Dermis microvascular lymphatic vessel endothelial cell (primary cell): ENCODE results near the gene GUCA2B. TPM values are rescaled to one million over a fixed set of nuclear protein-coding genes. Genes with fewer than 3 reads are reported as not detected.

Experiments
- DNase-seq, 2 donors: peaks; one replicate each; pipeline versions ENCODE4 v3.0.0 to v3.0.0-alpha.2; 2010; ENCODE audit warnings: low read depth in 2 of 2
- total RNA-seq: library from RNA; depleted of rRNA; stranded (reverse); fragments of >200 nt; gene quantifications from 2 replicates; pipeline ENCODE4 v1.2.1, GENCODE V29; 2014

GUCA2B gene
- total RNA-seq, 1 donor from 2014 or later = not detected

DNA sequence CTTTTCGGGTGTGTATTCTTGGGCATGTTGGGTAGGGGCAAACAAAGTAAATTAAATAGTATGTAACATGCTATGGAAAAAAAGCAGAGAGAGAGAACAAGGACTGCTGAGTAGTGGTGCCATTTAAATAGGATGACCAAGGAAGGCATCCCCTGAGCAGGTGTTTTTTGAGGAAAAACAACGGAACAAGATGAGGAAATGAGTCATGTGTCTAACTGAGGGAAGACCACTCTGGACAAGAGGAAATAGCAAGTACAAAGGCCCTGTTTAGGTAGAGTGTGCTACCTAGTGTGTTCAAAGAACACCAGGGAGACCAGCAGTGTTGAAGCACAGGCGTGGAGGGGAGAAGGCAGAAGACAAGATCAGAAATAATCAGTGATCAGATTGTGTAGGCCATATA lies 31.4 kb downstream of the GUCA2B start:
- peak in 1 of 2 donors; percentile 53 for DNase-seq

DNA sequence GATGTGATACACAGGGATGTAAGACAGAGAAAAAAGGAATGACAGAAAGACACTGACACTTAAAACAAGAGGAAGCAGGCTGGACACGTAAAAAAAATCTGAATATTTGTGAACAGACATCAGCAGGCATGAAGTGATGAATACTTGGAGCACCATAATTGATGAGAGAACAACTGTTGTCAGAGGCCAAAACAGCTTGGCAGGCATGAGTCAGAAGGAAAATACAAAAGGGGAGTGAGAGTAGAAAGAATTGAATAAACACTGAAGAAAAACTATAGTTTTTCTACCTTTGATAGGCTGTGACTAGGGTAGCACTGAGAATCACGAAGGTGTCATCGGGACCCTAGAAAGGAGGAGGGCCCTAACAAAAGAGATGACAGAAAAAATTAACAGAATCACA lies 32.9 kb downstream of the GUCA2B start:
- peak in 1 of 2 donors; percentile 86 for DNase-seq

DNA sequence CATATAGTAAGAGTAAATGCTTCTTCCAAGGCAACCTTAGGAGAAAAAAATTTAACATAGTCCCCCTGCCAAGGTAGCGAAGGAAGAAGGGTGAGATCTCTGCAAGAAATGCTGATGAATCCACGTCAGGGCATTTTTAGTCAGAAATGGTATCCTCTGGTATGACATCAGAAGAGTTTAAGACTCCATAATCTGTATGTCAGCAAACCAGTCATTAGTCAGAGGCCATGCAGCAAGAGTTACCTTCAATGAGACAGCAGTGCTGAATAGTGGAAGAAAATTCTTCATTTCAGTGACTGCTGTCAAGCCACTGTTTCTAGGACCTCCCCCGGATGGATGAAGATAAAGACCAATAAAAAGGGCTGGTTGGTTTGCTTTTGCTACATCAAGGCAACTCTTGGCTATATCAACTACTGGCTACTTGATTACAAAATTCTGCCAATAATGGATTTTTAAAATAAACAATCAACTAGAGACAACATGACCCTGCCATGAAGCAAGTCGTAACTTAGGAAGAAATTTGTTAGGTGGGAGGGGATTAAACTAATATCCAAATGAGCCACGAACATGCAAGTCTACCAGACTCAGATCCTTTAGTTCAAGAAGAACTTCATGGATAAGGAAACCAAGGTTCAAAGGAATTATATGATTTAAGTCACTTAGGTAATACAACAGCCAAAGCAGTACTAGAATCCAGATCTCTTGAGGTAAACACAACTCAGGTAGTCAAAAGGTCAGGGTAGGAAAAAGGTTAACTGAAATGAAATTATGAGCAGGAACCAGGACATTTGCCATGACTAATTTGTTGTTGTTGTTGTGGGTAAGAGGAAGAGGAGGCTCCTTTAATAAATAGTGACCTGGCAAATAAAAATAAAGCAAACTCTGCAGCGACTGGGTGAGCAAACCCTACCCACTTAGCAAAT lies 37.0 kb downstream of the GUCA2B start:
- no peak for DNase-seq

DNA sequence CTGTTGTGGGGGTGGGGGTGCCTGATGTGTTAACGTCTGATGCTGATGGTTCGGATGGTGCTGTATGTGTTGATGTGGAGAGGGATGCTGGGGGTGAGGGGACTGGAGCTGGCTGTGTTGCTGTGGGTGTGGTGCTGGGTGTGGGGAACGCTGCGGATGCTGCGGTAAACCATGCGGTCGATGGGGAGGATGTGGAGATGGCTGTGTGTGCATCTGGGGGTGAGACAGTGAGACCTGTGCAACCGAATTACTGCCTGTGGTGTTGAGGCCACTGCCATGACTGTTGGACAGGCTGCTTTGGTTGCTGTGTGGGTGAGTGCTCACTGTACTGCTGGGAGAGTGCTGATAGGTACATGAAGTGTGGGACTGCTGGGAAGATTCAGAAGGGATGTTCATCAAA lies 38.1 kb downstream of the GUCA2B start:
- no peak for DNase-seq

DNA sequence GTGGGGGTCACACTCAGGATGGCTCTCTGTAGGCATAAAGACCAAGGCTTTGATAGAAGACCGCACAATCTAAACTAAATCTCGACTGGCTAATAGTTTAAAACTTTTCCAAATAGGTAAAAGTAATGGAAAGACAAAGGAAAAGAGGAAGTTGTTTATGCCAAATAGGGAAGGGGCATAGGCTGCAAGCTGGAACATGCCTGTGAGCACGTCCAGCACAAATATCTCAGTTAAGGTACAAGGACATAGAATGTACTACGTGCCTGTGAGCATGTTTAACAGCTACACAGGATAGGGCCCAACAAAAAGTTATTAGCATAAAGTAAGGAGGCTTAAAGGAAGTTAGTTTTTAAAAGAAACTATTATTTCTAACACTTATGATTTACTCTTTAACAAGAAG lies 38.9 kb downstream of the GUCA2B start:
- DNase-seq = no peak

DNA sequence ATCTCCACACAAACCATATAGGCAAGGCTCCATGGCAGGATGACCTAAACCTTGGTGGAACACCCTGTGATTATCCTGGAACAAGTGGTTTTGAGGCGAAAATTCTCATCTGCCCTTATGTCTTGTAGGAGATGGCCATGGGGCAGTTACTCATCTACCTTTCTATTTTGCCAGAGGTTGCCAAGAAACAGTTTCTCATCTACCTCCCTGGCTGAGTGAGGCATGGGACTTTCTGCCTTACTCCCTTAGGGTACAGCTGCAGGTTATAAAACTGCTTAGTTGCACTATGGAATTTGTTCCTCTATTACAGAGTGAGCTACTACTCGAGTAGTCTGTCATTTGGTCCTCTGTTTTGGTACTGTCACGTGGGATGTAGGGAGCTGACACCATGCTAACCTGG lies 42.6 kb downstream of the GUCA2B start:
- DNase-seq = no peak

DNA sequence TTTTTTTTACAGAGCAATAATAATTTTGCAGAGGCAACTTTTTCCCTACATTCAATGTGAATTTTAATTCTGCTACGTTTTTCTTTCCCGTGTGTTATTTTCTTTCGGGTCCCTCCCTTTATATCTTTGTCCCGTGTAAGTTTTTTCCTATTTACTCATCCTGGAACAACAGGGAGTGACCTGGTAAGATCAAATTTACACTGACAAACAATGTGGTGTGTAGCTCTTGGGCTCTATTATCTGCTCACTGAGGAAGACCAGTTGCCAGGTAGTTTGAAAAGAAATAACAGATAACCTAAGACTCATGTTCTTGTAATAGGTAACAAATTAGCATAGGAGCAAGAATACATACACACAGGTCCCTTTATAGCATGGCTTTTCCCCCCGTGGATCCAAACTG lies 45.0 kb downstream of the GUCA2B start:
- DNase-seq = no peak

DNA sequence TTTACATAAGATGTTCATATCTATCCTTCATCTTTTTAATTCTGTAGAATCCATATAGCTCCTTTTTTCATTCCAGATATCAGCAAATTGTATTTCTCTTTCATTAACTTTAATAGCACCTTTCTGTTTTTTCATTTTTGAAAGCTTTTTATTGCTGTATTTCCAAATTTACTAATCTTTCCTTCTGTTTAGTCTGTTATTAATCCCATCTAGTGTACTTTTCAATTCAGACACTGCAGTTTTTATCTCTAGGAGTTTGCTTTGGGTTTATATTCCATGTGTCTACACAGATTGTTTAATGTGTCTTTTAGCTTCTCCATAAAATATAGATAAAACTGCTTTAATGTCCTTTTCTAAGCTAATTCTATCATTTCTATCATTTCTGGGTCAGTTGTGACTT lies 48.8 kb downstream of the GUCA2B start:
- no peak for DNase-seq

Other genes starting within 250 kb of the GUCA2B start
- 0.77 and 1.4 TPM in 2 replicates for gene HIVEP3, start 234.5 kb upstream of the GUCA2B start, total RNA-seq
- not detected in 2 replicates for gene GUCA2A, start 11.3 kb downstream of the GUCA2B start, total RNA-seq
- gene FOXJ3, start 181.8 kb downstream of the GUCA2B start, total RNA-seq = 15.1 and 18.1 TPM in 2 replicates
- gene RIMKLA, start 227.4 kb downstream of the GUCA2B start, total RNA-seq = under 0.01 TPM in 2 replicates